Left ventricle myocardium superior (tissue), 1 donor: Measurements from ENCODE around the gene ZP3. TPM values are rescaled to one million over a fixed set of nuclear protein-coding genes. Genes with fewer than 3 reads are reported as not detected.
"Not testable (repeated sequence)": the region's sequence is repeated elsewhere in the genome, so short reads cannot be mapped to it uniquely, and the experiment has no call there.

Experiments
- ATAC-seq: fragments of 200-7000 bp; cut with Tn5 transposase; one replicate; pipeline ENCODE4 v1.9.1; 2020; ENCODE audit warnings: mild to moderate bottlenecking, moderate library complexity
- DNase-seq: peaks from one replicate; pipeline ENCODE4 v3.0.0-alpha.2; 2020
- intact Hi-C: fragments of 100-400 bp; cut with micrococcal nuclease; formaldehyde crosslinking; loops from one replicate; pipeline ENCODE4 v1.11.0; 2022
- total RNA-seq: library from RNA; stranded (reverse); fragmentation: NEBNext Ultra II Directional; extraction: Animal tissue kit (Norgen Biotek cat#: 25700); gene quantifications from one replicate; pipeline ENCODE4 v1.2.1, GENCODE V29; 2021
- donor health status: DM: no; HTN: yes; CAD: no; lungs with severe emphysema.

Gene ZP3
- total RNA-seq, 1 donor from 2014 or later = not detected

DNA sequence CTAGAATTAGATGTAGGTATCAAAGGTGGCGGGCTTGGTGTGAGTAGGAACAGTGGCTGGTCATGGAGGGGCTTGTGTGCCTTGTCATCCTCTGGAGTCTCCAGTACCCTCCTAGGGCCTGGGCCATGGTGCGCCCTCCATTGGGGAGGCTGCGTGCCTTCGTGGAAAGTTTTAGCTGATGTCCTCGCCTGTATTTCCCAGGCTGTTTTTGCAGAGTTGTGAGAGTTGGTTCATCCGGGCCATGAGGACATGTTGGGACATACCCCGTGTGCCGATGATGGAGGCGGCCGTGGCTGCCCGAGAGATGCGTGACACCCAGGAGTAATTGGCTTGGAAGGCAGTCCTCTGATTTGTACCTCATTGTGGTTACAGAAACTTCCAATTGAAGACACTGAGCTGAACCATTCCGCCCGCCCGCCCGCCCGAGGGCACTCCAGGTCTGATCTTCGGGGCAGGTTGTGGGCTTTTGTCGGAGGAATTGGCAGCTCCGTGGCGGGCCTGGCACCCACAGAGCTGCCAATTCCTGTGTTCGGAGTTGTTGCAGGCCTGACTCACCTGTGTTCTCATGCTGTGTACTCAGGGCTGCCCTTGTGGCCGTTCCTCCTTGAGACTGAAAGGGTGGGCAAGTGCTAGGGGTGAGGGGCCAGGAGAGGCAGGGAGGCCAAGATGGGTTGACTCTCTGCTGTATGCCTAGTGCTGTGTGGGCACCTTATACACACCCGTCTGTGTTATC lies 52.2 kb downstream of the ZP3 start:
- intact Hi-C loops, DNase-seq: not testable (repeated sequence)

DNA sequence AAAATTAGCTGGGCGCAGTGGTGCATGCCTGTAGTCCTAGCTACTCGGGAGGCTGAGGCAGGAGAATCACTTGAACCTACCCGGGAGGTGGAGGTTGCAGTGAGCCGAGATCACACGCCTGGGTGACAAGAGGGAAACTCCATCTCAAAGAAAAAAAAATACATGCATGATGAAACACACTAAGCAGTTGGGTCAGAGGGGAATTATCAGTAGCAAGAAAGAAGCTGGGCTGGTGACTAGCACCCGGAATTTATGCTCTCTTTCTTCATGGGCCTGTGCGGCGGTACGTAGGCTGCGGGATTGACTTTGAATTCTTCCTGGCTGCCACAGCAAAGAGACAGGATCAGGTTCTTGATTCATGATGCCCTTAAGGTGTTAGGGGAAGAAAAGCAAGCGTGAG lies 54.9 kb downstream of the ZP3 start:
- intact Hi-C loops, DNase-seq, ATAC-seq: not testable (repeated sequence)

More for the DNA sequence above, 52.2 kb downstream of the ZP3 start:
- not testable (repeated sequence) for ATAC-seq

DNA sequence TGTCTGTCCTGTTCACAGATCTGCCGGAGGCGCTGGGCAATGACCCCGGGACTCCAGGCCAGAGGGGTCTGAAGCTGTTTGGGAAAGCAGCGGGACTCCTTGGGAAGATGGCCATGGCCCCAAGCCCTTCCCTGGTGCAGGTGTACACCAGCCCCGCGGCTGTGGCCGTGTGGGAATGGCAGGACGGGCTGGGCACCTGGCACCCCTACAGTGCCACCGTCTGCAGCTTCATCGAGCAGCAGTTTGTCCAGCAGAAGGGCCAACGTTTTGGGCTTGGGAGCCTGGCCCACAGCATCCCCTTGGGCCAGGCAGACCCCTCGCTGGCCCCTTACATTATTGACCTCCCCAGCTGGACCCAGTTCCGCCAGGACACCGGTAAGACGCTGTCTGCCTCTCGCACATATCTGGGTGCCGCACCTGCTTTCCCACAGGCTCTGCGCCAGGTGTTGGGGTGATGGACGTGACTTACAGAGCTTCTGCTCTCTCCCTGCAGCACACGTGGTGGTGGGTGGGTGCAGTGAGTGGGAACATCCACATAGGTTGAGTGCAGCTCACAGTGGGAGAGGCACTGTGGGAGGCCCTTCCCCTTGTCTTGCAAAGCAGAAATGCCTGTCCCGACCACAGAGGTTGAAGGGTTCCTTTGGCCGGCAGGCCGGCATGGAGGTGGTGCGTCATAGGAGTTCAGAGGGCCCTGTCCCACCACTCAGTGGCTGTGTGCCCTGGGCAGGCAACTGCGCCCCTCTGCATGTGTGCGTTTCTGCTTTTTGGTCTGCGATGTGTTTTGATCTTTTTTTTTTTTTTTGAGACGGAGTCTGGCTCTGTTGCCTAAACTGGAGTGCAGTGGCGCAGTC lies 55.9 kb downstream of the ZP3 start:
- ATAC-seq, intact Hi-C loops, DNase-seq: not testable (repeated sequence)

DNA sequence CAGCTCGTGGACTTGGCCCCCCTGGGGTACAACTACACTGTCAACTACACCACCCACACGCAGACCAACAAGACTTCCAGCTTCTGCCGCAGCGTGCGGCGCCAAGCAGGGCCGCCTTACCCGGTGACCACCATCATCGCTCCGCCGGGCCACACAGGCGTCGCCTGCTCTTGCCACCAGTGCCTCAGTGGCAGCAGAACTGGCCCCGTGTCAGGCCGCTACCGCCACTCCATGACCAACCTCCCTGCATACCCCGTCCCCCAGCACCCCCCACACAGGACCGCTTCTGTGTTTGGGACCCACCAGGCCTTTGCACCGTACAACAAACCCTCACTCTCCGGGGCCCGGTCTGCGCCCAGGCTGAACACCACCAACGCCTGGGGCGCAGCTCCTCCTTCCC lies 57.9 kb downstream of the ZP3 start:
- ATAC-seq, intact Hi-C loops, DNase-seq: not testable (repeated sequence)

DNA sequence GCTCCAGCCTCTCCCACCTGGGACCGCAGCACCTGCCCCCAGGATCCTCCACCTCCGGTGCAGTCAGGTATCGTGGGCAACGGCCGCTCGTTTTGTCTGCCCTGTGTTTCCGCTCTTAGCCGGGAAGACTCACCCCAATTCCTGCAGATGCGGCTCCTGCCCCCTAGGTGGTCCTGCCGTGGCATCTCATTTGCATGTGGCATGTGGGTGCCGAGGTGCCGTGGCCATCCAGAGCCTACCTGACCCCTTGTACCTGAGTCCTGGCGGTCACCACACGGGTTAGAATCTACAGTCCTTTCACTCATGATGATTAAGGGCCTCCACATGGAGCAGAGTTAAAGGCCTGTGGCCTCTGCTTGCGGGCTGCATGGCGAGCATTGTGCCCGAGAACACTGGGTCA lies 58.3 kb downstream of the ZP3 start:
- ATAC-seq, DNase-seq, intact Hi-C loops: not testable (repeated sequence)

DNA sequence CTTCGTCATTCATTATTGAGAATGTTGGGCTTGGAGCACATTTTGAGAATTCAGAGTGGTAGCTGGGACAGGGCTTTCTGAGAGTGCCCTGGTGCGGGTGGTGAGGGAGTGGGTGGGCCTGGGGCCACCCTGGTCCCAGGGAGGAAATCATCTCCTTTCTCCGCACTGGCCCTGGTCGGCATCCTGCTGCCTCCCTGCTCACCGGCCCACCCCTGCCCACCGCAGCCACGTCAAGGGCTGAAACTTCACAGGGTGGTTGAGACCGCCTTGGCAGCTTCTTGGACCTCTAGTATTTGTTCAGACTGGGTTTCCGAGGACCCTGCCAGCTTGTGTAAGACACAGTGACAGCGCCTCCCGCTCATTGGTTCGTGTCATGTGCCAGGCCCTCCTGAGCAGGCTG lies 59.7 kb downstream of the ZP3 start:
- ATAC-seq, intact Hi-C loops, DNase-seq: not testable (repeated sequence)

DNA sequence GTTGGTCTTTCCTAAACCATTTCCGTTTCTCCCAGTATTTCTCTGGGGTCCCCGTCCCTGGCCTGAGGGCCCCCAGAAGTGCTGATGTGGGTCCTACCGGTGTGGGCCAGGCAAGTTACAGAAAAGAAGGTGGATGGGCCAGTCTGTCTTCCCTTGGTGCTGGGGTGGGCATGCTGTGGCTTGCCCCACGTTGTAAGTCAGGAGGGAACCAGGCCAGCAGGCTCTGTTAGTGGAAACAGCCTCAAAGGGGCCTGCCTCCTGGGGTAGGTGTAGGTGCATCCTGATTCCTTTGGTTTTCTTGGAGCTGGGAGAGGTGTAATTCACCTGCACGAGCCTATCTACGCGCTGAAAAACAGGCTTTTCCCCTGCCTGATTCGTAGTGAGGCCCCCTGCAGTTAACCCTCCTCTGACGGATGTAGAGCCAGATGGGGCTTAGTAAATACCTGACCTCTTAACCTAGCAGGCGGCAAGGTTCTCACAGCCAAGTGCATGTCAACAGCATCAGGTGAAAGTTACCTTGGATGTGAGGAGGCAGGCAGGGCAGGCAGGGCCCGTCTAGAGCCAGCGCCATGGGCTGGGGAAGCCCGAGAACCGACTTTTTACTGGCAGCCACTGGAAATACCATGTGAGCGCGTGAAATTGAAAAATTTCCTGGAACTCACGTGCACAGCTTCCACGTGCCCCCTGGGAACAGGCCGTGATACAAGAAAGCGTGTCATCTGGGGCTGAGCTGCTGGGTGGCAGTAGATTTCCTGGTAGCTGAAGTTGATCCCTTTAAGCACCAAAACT lies 61.3 kb downstream of the ZP3 start:
- intact Hi-C loops, DNase-seq: not testable (repeated sequence)
- peak; percentile 82 for ATAC-seq

DNA sequence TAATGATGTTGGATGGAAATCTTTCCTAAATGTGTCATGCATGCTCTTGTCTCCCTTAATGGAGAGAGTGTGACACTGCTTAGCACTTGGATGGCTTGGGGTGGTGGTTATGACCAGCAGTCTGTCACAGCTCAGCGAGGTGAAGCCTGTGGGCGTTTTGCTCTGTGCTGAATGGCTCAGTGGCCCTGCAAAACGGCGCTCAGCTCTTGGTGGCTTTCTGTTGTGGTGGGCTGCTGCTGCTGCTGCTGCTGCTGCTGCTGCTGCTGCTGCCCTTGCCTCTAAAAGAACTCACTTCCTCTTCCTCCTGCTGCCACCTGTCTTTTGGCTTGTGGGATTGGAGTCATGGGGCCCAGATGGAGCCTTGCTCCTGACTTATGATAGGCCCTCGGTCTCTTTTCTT lies 61.9 kb downstream of the ZP3 start:
- intact Hi-C loops, DNase-seq: not testable (repeated sequence)
- ATAC-seq = peak; percentile 48

DNA sequence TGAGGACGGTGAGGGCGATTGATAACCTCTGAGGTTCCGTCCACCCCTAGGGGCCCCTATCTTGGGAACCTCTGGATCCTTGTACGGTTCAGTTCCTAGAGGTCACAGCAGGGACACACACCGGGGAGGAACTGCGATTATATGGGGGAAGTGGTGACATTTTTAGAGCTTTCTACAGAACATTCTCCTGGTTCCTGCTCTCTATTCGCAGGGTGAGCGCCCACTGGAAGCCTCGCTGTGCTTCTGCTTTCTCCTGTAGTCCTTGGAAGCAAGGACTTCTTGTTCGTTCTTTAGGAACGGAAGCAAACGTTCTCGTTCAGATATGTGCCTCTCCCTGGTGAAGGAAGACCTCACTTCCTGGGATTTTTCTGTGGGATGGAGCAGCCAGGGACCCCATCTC lies 63.2 kb downstream of the ZP3 start:
- intact Hi-C loops, DNase-seq: not testable (repeated sequence)
- ATAC-seq = peak; percentile 20

Other genes with a start within 250 kb of the ZP3 start
- gene SRRM3, start 223.1 kb upstream of the ZP3 start, total RNA-seq = 17.2 TPM
- 2,442 TPM for gene HSPB1, start 122.3 kb upstream of the ZP3 start, total RNA-seq
- gene YWHAG, start 66.0 kb upstream of the ZP3 start, total RNA-seq = 238 TPM
- gene SSC4D, start 15.3 kb upstream of the ZP3 start, total RNA-seq = 0.55 TPM
- 9.3 TPM for gene DTX2, start 36.8 kb downstream of the ZP3 start, total RNA-seq
- gene UPK3B, start 85.6 kb downstream of the ZP3 start, total RNA-seq = 2.2 TPM
- not detected for gene SPDYE16, start 118.3 kb downstream of the ZP3 start, total RNA-seq
- gene POMZP3, start 202.3 kb downstream of the ZP3 start, total RNA-seq = 7.9 TPM